Activated CD8-positive, alpha-beta T cell treated with anti-CD3 and anti-CD28 coated beads for 36 hours (primary cell): ENCODE results near the gene CPXM1. TPM values are rescaled to one million over a fixed set of nuclear protein-coding genes. Genes with fewer than 3 reads are reported as not detected.

ENCODE experiments used
- ATAC-seq: fragments of 200-7000 bp; cut with Tn5 transposase; one replicate; pipeline ENCODE4 v1.10.0; 2021; ENCODE audit warnings: mild to moderate bottlenecking, moderate library complexity
- CTCF ChIA-PET: fragments of 350-600 bp; sonication (Branson Sonifier 250); formaldehyde crosslinking; loops from one replicate; lab custom pipeline; 2021; ENCODE audit warnings: antibody characterized with exemption; lab: Charles Lee
- POLR2A ChIA-PET: fragments of 350-600 bp; sonication (Branson Sonifier 250); formaldehyde crosslinking; loops from one replicate; lab custom pipeline; 2021; ENCODE audit warnings: antibody characterized with exemption; lab: Charles Lee
- DNase-seq: peaks from one replicate; pipeline ENCODE4 v3.0.0-alpha.2; 2020
- H3K27ac Mint-ChIP-seq: one replicate; pipeline ENCODE4 v1.8.0; 2021; ENCODE audit warnings: mild to moderate bottlenecking, mixed read lengths
- H3K27me3 Mint-ChIP-seq: one replicate; pipeline ENCODE4 v1.8.0; 2021; ENCODE audit warnings: mixed read lengths
- H3K36me3 Mint-ChIP-seq: one replicate; pipeline ENCODE4 v1.8.0; 2021; ENCODE audit warnings: low read depth, mixed read lengths
- H3K4me1 Mint-ChIP-seq: one replicate; pipeline ENCODE4 v1.8.0; 2021; ENCODE audit warnings: low read depth, mixed read lengths
- H3K4me3 Mint-ChIP-seq: one replicate; pipeline ENCODE4 v1.8.0; 2021; ENCODE audit warnings: mild to moderate bottlenecking, moderate library complexity, mixed read lengths
- H3K9me3 Mint-ChIP-seq: one replicate; pipeline ENCODE4 v1.8.0; 2021; ENCODE audit warnings: mixed read lengths
- intact Hi-C: fragments of 100-400 bp; cut with micrococcal nuclease; formaldehyde crosslinking; loops from one replicate; pipeline ENCODE4 v1.10.0; 2022
- total RNA-seq, 2 experiments: library from RNA; stranded (reverse); gene quantifications; one replicate each; pipeline ENCODE4 v1.2.3, GENCODE V29; 2021
- TF ChIP-seq, protein P1 (sequence below): fragments of 200-600 bp; IDR thresholded peaks from one replicate; pipeline ENCODE4 v1.8.0; 2022; ENCODE audit warnings: antibody characterized with exemption, mild to moderate bottlenecking

Gene CPXM1
- total RNA-seq, 2 experiments from 2014 or later, result 2.0 to 2.9 TPM

DNA sequence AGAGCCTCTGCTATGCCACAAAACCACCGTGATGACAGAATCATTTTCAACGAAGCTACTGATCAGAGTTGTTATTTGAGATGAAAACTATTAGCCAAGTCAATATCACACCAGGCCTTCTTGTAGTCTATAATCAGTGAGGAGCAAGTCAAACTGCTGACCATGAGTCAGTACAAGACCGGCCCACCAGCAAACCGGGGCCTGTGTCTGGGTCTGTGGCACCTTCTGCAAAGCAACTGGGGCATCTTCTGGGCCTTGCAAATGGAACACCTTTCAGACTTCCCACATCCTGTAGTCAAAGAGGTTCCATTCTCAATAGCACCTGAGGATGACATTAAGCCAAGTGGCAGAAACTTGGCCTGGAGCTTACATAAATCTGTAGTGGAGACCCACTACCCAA is 38.5 kb downstream of the CPXM1 start:
- intact Hi-C loops, result no loop called here
- CTCF ChIA-PET, result interaction anchor here (1.3 kb wide), 1 partner anchor 9 kb away, joined by 5 read pairs; no protein-coding TSS in a partner anchor
- TF ChIP-seq, protein P1, sequence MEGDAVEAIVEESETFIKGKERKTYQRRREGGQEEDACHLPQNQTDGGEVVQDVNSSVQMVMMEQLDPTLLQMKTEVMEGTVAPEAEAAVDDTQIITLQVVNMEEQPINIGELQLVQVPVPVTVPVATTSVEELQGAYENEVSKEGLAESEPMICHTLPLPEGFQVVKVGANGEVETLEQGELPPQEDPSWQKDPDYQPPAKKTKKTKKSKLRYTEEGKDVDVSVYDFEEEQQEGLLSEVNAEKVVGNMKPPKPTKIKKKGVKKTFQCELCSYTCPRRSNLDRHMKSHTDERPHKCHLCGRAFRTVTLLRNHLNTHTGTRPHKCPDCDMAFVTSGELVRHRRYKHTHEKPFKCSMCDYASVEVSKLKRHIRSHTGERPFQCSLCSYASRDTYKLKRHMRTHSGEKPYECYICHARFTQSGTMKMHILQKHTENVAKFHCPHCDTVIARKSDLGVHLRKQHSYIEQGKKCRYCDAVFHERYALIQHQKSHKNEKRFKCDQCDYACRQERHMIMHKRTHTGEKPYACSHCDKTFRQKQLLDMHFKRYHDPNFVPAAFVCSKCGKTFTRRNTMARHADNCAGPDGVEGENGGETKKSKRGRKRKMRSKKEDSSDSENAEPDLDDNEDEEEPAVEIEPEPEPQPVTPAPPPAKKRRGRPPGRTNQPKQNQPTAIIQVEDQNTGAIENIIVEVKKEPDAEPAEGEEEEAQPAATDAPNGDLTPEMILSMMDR, result no peak
- H3K9me3 Mint-ChIP-seq, result no peaks in the 10 kb centered on the region
- POLR2A ChIA-PET, result interaction anchor here (0.5 to 1.5 kb wide), 2 partner anchors 18 to 33 kb away, joined by 3 read pairs; no protein-coding TSS in a partner anchor
- no peak for DNase-seq
- peaks cover 17% of the 10 kb centered on the region for H3K27me3 Mint-ChIP-seq
- no peak overlapping the region for H3K27ac Mint-ChIP-seq
- no peaks in the 10 kb centered on the region for H3K4me1 Mint-ChIP-seq
- no peak overlapping the region for H3K4me3 Mint-ChIP-seq
- H3K36me3 Mint-ChIP-seq, result no peaks in the 10 kb centered on the region
- no peak for ATAC-seq

DNA sequence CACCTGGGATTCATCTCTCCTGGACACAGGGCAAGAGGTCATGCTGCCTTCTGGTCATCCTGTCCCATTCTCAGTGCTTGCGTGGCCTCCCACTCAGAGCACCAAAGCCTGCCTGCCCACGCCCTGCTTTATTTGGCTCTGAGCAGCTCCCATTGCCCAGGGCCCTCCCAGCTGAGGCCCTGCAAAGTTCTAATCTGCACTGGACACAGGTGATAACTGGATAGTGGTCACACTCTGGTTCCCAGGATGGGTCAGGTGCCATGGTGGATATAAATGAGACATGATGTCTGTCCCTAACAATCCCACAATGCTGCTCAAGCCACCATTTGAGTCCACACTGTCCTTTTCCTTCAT is 39.5 kb downstream of the CPXM1 start:
- ATAC-seq (no peak), DNase-seq (no peak)
- H3K9me3 Mint-ChIP-seq, result no peaks in the 10 kb centered on the region
- peaks cover 17% of the 10 kb centered on the region for H3K27me3 Mint-ChIP-seq
- H3K4me3 Mint-ChIP-seq, result no peak overlapping the region
- H3K4me1 Mint-ChIP-seq, result peaks cover 3% of the 10 kb centered on the region
- no peaks in the 10 kb centered on the region for H3K36me3 Mint-ChIP-seq
- TF ChIP-seq, protein P1, result no peak
- POLR2A ChIA-PET, result interaction anchor here (0.6 kb wide), 1 partner anchor 33 kb away, joined by 3 read pairs; no protein-coding TSS in a partner anchor
- H3K27ac Mint-ChIP-seq, result no peak overlapping the region
- CTCF ChIA-PET, result no interaction called here
- intact Hi-C loops, result no loop called here

DNA sequence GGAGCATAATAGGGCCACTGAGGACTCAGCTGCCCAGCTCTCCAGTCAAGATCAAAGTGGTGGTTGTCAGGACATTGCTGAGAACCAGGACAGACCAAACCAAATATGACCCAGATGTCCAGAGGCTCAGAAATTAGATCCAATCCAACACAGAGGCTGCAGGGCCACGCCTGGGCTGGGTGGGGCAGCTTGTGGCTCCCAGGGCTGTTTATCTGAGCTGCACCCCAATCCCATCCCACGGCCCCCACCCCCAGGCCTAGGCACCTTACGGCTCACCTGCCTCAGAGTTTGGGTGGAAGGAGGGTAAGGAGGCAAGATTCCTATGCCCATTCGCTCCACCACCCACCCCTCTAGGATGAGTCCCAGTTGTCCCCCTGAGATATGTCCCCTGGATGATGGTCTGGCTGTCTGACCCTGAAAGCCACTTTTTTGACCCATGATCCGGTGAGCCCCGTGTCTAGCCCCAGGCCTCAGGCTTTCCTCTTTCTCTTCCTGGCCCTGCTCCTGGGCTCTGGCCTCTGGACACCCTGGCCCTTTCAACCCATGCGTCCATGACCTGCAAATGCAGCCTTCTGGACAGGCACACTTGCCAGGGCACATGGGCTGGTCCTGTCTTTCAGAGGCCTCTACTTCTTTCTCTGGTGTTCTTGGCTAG is 40.0 kb downstream of the CPXM1 start:
- Mint-ChIP-seq H3K27ac (no peak overlapping the region), H3K36me3 (no peaks in the 10 kb centered on the region), H3K9me3 (no peaks in the 10 kb centered on the region), H3K4me3 (no peak overlapping the region), H3K27me3 (peaks cover 20% of the 10 kb centered on the region), H3K4me1 (peaks cover 3% of the 10 kb centered on the region)
- intact Hi-C loops, result no loop called here
- no peak for ATAC-seq
- CTCF ChIA-PET, result interaction anchor here (1.5 kb wide), 1 partner anchor 14 kb away, joined by 3 read pairs; no protein-coding TSS in a partner anchor
- DNase-seq, result no peak
- POLR2A ChIA-PET, result no interaction called here
- TF ChIP-seq, protein P1, result no peak

DNA sequence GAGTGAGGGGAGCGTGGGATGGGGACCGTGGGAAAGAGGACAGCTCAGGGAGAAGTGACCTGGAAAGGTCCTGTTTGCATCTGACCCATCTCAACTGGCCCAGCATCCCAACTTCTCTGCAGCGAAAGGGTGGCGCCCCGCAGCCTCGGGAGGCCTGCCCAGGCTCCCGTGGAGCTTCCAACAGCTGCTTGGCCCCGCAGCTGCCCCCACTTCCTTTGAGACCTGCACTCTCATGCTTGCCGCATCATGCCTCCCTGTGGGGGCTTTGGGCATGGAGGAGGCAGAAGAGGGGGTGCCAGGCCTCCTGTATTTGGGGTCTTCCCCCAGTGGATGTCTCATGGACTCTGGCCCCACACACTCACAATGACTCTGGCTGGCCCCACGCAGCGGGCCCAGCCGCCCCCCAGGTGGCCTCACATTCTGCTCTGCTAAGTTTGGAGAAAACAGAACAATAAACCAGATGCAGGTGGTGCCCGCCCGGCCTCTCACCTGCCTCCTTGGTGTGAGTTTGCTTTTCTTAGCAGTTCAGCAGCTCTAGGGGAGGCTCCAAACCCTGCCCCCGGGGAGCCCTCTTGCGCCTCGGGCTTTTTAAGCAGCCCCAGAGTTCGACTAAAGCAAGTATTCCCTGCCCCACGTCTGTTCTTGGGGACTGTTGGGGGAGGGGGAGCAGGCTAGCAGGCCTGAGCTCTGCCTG is 40.7 kb downstream of the CPXM1 start:
- ChIA-PET POLR2A (interaction anchor here (0.9 kb wide), 1 partner anchor 47 kb away, joined by 3 read pairs; no protein-coding TSS in a partner anchor), CTCF (interaction anchor here (1.5 kb wide), 1 partner anchor 14 kb away, joined by 3 read pairs; no protein-coding TSS in a partner anchor)
- no peak overlapping the region for H3K27ac Mint-ChIP-seq
- H3K36me3 Mint-ChIP-seq, result no peaks in the 10 kb centered on the region
- TF ChIP-seq, protein P1, result no peak
- peaks cover 3% of the 10 kb centered on the region for H3K4me1 Mint-ChIP-seq
- no peak for ATAC-seq
- DNase-seq, result no peak
- H3K4me3 Mint-ChIP-seq, result no peak overlapping the region
- H3K27me3 Mint-ChIP-seq, result peaks cover 20% of the 10 kb centered on the region
- H3K9me3 Mint-ChIP-seq, result no peaks in the 10 kb centered on the region
- intact Hi-C loops, result no loop called here

DNA sequence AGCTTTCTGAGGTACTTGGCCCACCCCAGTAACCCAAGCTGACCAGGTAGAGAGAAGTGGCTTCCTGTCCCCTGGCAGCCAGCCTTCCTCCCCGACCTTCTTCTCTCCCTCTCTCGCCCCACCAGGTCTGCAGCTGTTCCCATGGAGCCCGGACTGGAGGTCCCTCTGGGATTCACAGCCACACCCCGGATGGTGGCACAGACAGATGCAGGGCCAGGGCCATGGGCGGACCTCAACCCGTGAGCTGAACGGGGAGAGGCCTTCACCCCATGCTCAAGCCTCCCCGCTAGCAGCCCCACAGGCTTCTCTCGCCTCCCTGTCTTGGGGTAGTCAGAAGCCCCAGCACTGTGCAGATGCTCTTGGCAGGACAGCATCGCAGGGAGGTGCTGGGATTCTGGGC is 41.3 kb downstream of the CPXM1 start:
- H3K4me1 Mint-ChIP-seq, result peaks cover 3% of the 10 kb centered on the region
- no peak overlapping the region for H3K4me3 Mint-ChIP-seq
- POLR2A ChIA-PET, result interaction anchor here (0.9 kb wide), 1 partner anchor 46 kb away, joined by 3 read pairs; no protein-coding TSS in a partner anchor
- ATAC-seq (no peak), DNase-seq (no peak)
- intact Hi-C loops, result no loop called here
- H3K9me3 Mint-ChIP-seq, result no peaks in the 10 kb centered on the region
- H3K27me3 Mint-ChIP-seq, result peaks cover 20% of the 10 kb centered on the region
- H3K36me3 Mint-ChIP-seq, result no peaks in the 10 kb centered on the region
- CTCF ChIA-PET, result interaction anchor here (0.6 to 1.5 kb wide), 2 partner anchors 15 to 93 kb away, joined by 3 read pairs; no protein-coding TSS in a partner anchor
- TF ChIP-seq, protein P1, result no peak
- no peak overlapping the region for H3K27ac Mint-ChIP-seq
